ENCODE results near the gene PMVK.

Gene PMVK

DNA sequence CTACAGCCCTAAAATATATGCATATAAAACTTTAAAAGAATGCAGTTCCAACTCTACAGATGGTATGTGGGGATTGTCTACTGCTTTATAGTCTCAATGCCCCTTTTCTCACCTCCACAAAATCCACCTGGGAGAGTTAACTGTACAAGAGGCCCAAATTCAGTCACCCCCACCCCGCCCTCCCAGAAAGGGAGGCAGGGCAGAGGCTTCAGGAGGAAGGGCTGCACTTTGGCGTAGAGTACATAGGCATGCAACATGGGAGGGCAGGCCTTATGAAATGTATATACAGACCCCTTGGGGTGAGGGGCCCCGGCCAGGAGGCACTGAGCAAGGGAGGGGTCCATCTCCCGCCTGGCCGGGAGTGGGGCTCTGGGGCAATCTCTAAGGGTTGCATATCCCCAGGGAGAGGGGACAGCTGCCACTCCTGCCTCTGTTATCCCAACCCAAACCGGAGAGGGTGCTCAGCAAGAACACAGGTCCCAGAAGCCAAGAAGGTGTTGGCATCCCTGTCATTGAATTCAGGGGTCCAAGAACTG is 26.3 kb upstream of the PMVK start:
- no peak for DNase-seq (ENCODE audit: low read depth)
- peak overlapping the region; percentile 78 for H3K4me3 ChIP-seq (ENCODE audit: low read depth, low read length)

GRCh38 chr1:154962156-154962749 is 25.7 kb upstream of the PMVK start:
- TF ChIP-seq, protein P1, sequence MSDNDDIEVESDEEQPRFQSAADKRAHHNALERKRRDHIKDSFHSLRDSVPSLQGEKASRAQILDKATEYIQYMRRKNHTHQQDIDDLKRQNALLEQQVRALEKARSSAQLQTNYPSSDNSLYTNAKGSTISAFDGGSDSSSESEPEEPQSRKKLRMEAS (IDR thresholded peaks at IDR 0.05; ENCODE audit: low read depth, low read length): 0 out of 2 replicates have a peak, but pooled peaks have one; percentile 16
- TF ChIP-seq MYC (IDR thresholded peaks at IDR 0.05; ENCODE audit: low read depth, low read length): 0 out of 2 replicates have a peak, but pooled peaks have one; percentile 7
- no peak for TF ChIP-seq CTCF (IDR thresholded peaks at IDR 0.05; ENCODE audit: low read depth, low read length)
- DNase-seq (ENCODE audit: low read depth): peak; percentile 66
- peak overlapping the region; percentile 78 for H3K4me3 ChIP-seq (ENCODE audit: low read depth, low read length)

More for the DNA sequence above, 26.3 kb upstream of the PMVK start:
- TF ChIP-seq, protein P1 (IDR thresholded peaks at IDR 0.05; ENCODE audit: low read depth, low read length): no peak
- TF ChIP-seq MYC (IDR thresholded peaks at IDR 0.05; ENCODE audit: low read depth, low read length): no peak
- no peak for TF ChIP-seq CTCF (IDR thresholded peaks at IDR 0.05; ENCODE audit: low read depth, low read length)
- TF ChIP-seq POLR2A (IDR thresholded peaks at IDR 0.05; ENCODE audit: extremely low read depth, insufficient read length): no peak

GRCh38 chr1:154961207-154962155 is 25.0 kb upstream of the PMVK start, which contains the start of gene PYGO2:
Gene PYGO2 (minus strand): TSS chr1:154961782. CDS start chr1:154961576, 206 bp downstream.
- DNase-seq (ENCODE audit: low read depth): peak; percentile 88
- H3K4me3 ChIP-seq (ENCODE audit: low read depth, low read length): peak within 1 kb of the TSS; percentile 78
- TF ChIP-seq, protein P1 (IDR thresholded peaks at IDR 0.05; ENCODE audit: low read depth, low read length): no peak
- TF ChIP-seq CTCF (IDR thresholded peaks at IDR 0.05; ENCODE audit: low read depth, low read length): peak; percentile 7
- TF ChIP-seq POLR2A (IDR thresholded peaks at IDR 0.05; ENCODE audit: extremely low read depth, insufficient read length): peak; percentile 88
- TF ChIP-seq MYC (IDR thresholded peaks at IDR 0.05; ENCODE audit: low read depth, low read length): no peak; the same call in 1 of the 2 replicates

DNA sequence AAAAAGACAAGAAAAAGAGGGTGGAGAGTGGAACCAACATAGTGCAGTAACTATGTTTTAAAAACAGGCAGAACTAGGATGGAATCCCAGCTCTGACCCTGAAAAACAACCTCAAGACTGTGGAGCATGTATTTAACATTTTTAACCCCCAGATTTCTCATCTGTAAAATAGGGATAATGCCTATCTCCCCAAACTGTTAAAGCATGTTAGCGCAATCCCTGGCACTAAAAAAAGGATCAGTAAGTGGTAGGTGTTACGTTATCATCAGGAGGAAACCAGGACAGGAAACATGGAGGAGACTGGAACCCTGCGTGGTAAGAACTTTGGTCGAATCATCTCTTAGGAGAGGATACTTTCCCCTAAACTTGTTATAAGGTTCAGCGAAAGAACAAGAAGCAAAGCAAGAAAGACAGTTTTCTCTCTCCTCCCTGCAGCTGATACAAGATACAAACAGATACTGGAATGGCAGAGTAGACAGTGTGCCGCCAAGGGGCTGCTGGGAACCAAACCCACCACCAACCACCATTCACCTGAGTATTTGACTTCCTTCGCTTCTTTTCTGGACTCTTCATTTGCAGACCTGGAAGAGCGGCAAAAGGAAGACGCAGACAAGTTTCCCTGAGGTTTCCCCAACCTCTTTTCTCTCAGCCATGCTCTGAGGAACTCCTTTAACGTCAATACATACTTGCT is 24.1 kb upstream of the PMVK start:
- TF ChIP-seq POLR2A (IDR thresholded peaks at IDR 0.05; ENCODE audit: extremely low read depth, insufficient read length) (no peak), CTCF (IDR thresholded peaks at IDR 0.05; ENCODE audit: low read depth, low read length) (no peak), MYC (IDR thresholded peaks at IDR 0.05; ENCODE audit: low read depth, low read length) (no peak)
- TF ChIP-seq, protein P1 (IDR thresholded peaks at IDR 0.05; ENCODE audit: low read depth, low read length): no peak
- DNase-seq (ENCODE audit: low read depth): no peak
- peak overlapping the region; percentile 78 for H3K4me3 ChIP-seq (ENCODE audit: low read depth, low read length)

DNA sequence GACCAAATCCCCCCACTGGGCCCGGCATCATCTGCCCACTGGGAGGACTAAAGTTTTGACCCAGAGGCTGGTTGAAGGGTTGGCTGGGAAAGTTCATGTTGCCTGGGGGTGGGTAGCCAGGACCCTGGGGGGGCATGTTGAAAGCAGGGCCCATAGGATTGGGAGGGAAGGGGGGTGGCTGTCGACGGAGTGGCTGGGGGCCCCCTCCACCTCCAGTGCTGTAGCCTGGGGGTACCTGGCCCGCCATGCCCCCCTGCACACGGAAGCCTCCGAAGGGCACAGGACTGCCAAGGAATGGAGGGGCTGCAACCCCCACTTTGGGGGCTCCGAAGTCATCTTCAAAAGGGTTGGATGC is 22.9 kb upstream of the PMVK start:
- no peak overlapping the region for H3K4me3 ChIP-seq (ENCODE audit: low read depth, low read length)
- no peak for DNase-seq (ENCODE audit: low read depth)
- TF ChIP-seq MYC (IDR thresholded peaks at IDR 0.05; ENCODE audit: low read depth, low read length): no peak
- TF ChIP-seq CTCF (IDR thresholded peaks at IDR 0.05; ENCODE audit: low read depth, low read length): no peak
- no peak for TF ChIP-seq POLR2A (IDR thresholded peaks at IDR 0.05; ENCODE audit: extremely low read depth, insufficient read length)
- TF ChIP-seq, protein P1 (IDR thresholded peaks at IDR 0.05; ENCODE audit: low read depth, low read length): no peak
